Activated T-helper 2 cell treated with anti-CD3 and anti-CD28 coated beads, Interferon-gamma antibody, Interleukin-2, Interleukin-4, amounts not matched to agents 10 μg/mL and 5 μg/mL and 100 μg/mL, durations not matched to agents 14 hours and 24 hours and 36 hours (primary cell): ENCODE measurements around the gene ANKLE1. TPM values are rescaled to one million over a fixed set of nuclear protein-coding genes. Genes with fewer than 3 reads are reported as not detected.
A peak's percentile ranks its signal among the peaks of the same experiment; 100 is the strongest.

Source experiments
- DNase-seq: peaks from one replicate; pipeline ENCODE4 v3.0.0; 2021; ENCODE audit warnings: low spot score
- H3K27ac Mint-ChIP-seq: one replicate; pipeline ENCODE4 v1.8.0; 2021; ENCODE audit warnings: mixed read lengths
- H3K27me3 Mint-ChIP-seq: one replicate; pipeline ENCODE4 v1.8.0; 2021; ENCODE audit warnings: low read depth, mixed read lengths
- H3K36me3 Mint-ChIP-seq: one replicate; pipeline ENCODE4 v1.8.0; 2021; ENCODE audit warnings: low read depth, mixed read lengths
- H3K4me1 Mint-ChIP-seq: one replicate; pipeline ENCODE4 v1.8.0; 2021; ENCODE audit warnings: low read depth, mixed read lengths
- H3K4me3 Mint-ChIP-seq: one replicate; pipeline ENCODE4 v1.8.0; 2021; ENCODE audit warnings: low read depth, mild to moderate bottlenecking, moderate library complexity, mixed read lengths
- H3K9me3 Mint-ChIP-seq: one replicate; pipeline ENCODE4 v1.8.0; 2021; ENCODE audit warnings: mixed read lengths
- intact Hi-C: fragments of 100-400 bp; cut with micrococcal nuclease; formaldehyde crosslinking; loops from one replicate; pipeline ENCODE4 v1.15.1; 2023
- total RNA-seq: library from RNA; stranded (reverse); gene quantifications from 2 replicates; pipeline ENCODE4 v1.2.3, GENCODE V29; 2022

ANKLE1 gene
- total RNA-seq, 1 donor from 2014 or later: 20.4 TPM

- no peak for DNase-seq
- no peaks in the 10 kb centered on the region for H3K36me3 Mint-ChIP-seq
- H3K9me3 Mint-ChIP-seq: no peaks in the 10 kb centered on the region
- H3K4me1 Mint-ChIP-seq: peaks cover 2% of the 10 kb centered on the region
- intact Hi-C loops: no loop called here
- peak overlapping the region; percentile 65 for H3K4me3 Mint-ChIP-seq
- H3K27ac Mint-ChIP-seq: no peak overlapping the region
- peaks cover 14% of the 10 kb centered on the region for H3K27me3 Mint-ChIP-seq
These were observed 38.4 kb upstream of the ANKLE1 start for GRCh38 chr19:17243211-17243829.

GRCh38 chr19:17243830-17244617, 37.7 kb upstream of the ANKLE1 start:
- no peaks in the 10 kb centered on the region for H3K36me3 Mint-ChIP-seq
- no peak for DNase-seq
- peaks cover 15% of the 10 kb centered on the region for H3K27me3 Mint-ChIP-seq
- H3K27ac Mint-ChIP-seq: no peak overlapping the region
- intact Hi-C loops: no loop called here
- peak overlapping the region; percentile 65 for H3K4me3 Mint-ChIP-seq
- H3K9me3 Mint-ChIP-seq: no peaks in the 10 kb centered on the region
- H3K4me1 Mint-ChIP-seq: peaks cover 2% of the 10 kb centered on the region

- intact Hi-C loops: no loop called here
- peaks cover 16% of the 10 kb centered on the region for H3K27me3 Mint-ChIP-seq
- H3K9me3 Mint-ChIP-seq: no peaks in the 10 kb centered on the region
- no peak overlapping the region for H3K27ac Mint-ChIP-seq
- H3K4me3 Mint-ChIP-seq: peak overlapping the region; percentile 65
- no peaks in the 10 kb centered on the region for H3K36me3 Mint-ChIP-seq
- no peak for DNase-seq
- peaks cover 2% of the 10 kb centered on the region for H3K4me1 Mint-ChIP-seq
These were observed 36.8 kb upstream of the ANKLE1 start for GRCh38 chr19:17244618-17245534.

- Mint-ChIP-seq H3K27ac (peak within 1 kb of the TSS; percentile 82), H3K9me3 (no peaks in the 10 kb centered on the region)
- DNase-seq: no peak
These were observed 36.1 kb upstream of the ANKLE1 start, which contains the start of gene NR2F6 for GRCh38 chr19:17245535-17245984. TSS of gene NR2F6 (minus strand) at chr19:17245919. CDS start at chr19:17245220, 699 bp downstream.

GRCh38 chr19:17246681-17247425, 34.8 kb upstream of the ANKLE1 start:
- no peaks in the 10 kb centered on the region for H3K36me3 Mint-ChIP-seq
- peaks cover 16% of the 10 kb centered on the region for H3K27me3 Mint-ChIP-seq
- DNase-seq: no peak
- peak overlapping the region; percentile 83 for H3K4me3 Mint-ChIP-seq
- peaks cover 2% of the 10 kb centered on the region for H3K4me1 Mint-ChIP-seq
- no peaks in the 10 kb centered on the region for H3K9me3 Mint-ChIP-seq
- no peak overlapping the region for H3K27ac Mint-ChIP-seq
- intact Hi-C loops: no loop called here

More at GRCh38 chr19:17245535-17245984, 36.1 kb upstream of the ANKLE1 start, which contains the start of gene NR2F6:
- peaks cover 2% of the 10 kb centered on the region for H3K4me1 Mint-ChIP-seq
- H3K36me3 Mint-ChIP-seq: no peaks in the 10 kb centered on the region
- H3K27me3 Mint-ChIP-seq: peaks cover 16% of the 10 kb centered on the region
- peak within 1 kb of the TSS; percentile 83 for H3K4me3 Mint-ChIP-seq
- intact Hi-C loops: no loop called here

GRCh38 chr19:17248011-17248776, 33.5 kb upstream of the ANKLE1 start:
- no peak overlapping the region for H3K27ac Mint-ChIP-seq
- DNase-seq: no peak
- intact Hi-C loops: no loop called here
- H3K27me3 Mint-ChIP-seq: peaks cover 16% of the 10 kb centered on the region
- no peaks in the 10 kb centered on the region for H3K36me3 Mint-ChIP-seq
- no peaks in the 10 kb centered on the region for H3K9me3 Mint-ChIP-seq
- peaks cover 2% of the 10 kb centered on the region for H3K4me1 Mint-ChIP-seq
- H3K4me3 Mint-ChIP-seq: no peak overlapping the region

- no peak overlapping the region for H3K27ac Mint-ChIP-seq
- no peak for DNase-seq
- no peaks in the 10 kb centered on the region for H3K36me3 Mint-ChIP-seq
- no peak overlapping the region for H3K4me3 Mint-ChIP-seq
- peaks cover 11% of the 10 kb centered on the region for H3K27me3 Mint-ChIP-seq
- intact Hi-C loops: no loop called here
- H3K4me1 Mint-ChIP-seq: peaks cover 2% of the 10 kb centered on the region
- H3K9me3 Mint-ChIP-seq: no peaks in the 10 kb centered on the region
These were observed 31.7 kb upstream of the ANKLE1 start for GRCh38 chr19:17249887-17250548.

GRCh38 chr19:17254636-17255035, 27.1 kb upstream of the ANKLE1 start:
- intact Hi-C loops: no loop called here
- Mint-ChIP-seq H3K27me3 (peaks cover 2% of the 10 kb centered on the region), H3K9me3 (no peaks in the 10 kb centered on the region), H3K27ac (no peak overlapping the region), H3K36me3 (no peaks in the 10 kb centered on the region), H3K4me1 (no peaks in the 10 kb centered on the region), H3K4me3 (no peak overlapping the region)
- DNase-seq: no peak

- intact Hi-C loops: no loop called here
- Mint-ChIP-seq H3K36me3 (no peaks in the 10 kb centered on the region), H3K27ac (no peak overlapping the region), H3K27me3 (peaks cover 2% of the 10 kb centered on the region), H3K4me1 (no peaks in the 10 kb centered on the region), H3K4me3 (no peak overlapping the region), H3K9me3 (no peaks in the 10 kb centered on the region)
- no peak for DNase-seq
These were observed 26.5 kb upstream of the ANKLE1 start for GRCh38 chr19:17255150-17255621.

- Mint-ChIP-seq H3K4me1 (peaks cover 2% of the 10 kb centered on the region), H3K4me3 (no peak overlapping the region), H3K36me3 (no peaks in the 10 kb centered on the region), H3K9me3 (no peaks in the 10 kb centered on the region), H3K27me3 (peaks cover 5% of the 10 kb centered on the region), H3K27ac (no peak overlapping the region)
- DNase-seq: no peak
- intact Hi-C loops: no loop called here
These were observed 25.6 kb upstream of the ANKLE1 start for GRCh38 chr19:17256130-17256529.

GRCh38 chr19:17259118-17259780, 22.5 kb upstream of the ANKLE1 start:
- H3K27ac Mint-ChIP-seq: no peak overlapping the region
- no peak overlapping the region for H3K4me3 Mint-ChIP-seq
- no peak for DNase-seq
- H3K36me3 Mint-ChIP-seq: no peaks in the 10 kb centered on the region
- intact Hi-C loops: no loop called here
- no peaks in the 10 kb centered on the region for H3K9me3 Mint-ChIP-seq
- peaks cover 2% of the 10 kb centered on the region for H3K4me1 Mint-ChIP-seq
- peaks cover 5% of the 10 kb centered on the region for H3K27me3 Mint-ChIP-seq
